T-helper 1 cell treated with Interleukin-12 subunit alpha and Interleukin-12 subunit beta and Interleukin-4 antibody, amounts not matched to agents 30 ng/mL and 1 ng/mL, for 36 hours (primary cell): ENCODE data around the gene HEXIM2. TPM values are rescaled to one million over a fixed set of nuclear protein-coding genes. Genes with fewer than 3 reads are reported as not detected.

Source experiments
- intact Hi-C: fragments of 100-400 bp; cut with micrococcal nuclease; formaldehyde crosslinking; loops from one replicate; pipeline ENCODE4 v1.15.1; 2024
- total RNA-seq: library from RNA; stranded (reverse); gene quantifications from 2 replicates; pipeline ENCODE4 v1.2.3, GENCODE V29; 2022

HEXIM2 gene
- total RNA-seq, 1 donor from 2014 or later: 5.1 TPM

DNA sequence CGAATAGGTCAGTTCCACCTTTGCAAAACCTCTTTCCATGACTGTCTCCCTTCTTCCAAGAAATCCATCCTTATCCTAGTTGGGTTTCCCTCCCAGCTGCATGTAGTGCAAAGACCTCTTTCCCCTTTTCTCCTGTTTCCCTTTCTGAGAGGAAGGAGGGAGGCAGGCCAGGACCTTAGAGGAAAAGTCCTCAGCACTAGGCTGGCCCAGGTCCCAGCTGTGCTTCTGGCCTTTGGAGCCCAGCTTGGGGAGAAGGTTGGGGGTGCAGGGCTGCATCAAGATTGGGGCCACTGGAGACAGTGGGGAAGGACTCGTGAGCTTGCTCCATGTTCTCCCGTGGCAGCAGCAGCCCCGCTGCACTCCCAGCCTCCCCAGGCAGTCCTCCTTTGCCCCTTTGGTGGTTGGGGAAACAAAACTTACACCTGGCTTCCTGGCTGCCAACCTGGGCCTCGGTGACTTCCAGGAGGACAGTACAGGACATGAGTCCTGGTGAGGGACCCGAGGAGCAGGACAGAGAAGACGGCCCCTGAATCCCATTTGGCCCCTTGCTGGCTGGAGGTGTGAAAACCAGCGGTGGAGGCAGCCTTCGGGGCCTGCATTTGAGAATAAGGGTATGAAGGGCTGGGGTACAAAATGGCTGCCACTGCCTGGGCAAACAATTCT, 481 bp downstream of the HEXIM2 start:
- intact Hi-C loops: no loop called here

- intact Hi-C loops: no loop called here
These were observed 3.1 kb downstream of the HEXIM2 start for GRCh38 chr17:45164734-45165269.

DNA sequence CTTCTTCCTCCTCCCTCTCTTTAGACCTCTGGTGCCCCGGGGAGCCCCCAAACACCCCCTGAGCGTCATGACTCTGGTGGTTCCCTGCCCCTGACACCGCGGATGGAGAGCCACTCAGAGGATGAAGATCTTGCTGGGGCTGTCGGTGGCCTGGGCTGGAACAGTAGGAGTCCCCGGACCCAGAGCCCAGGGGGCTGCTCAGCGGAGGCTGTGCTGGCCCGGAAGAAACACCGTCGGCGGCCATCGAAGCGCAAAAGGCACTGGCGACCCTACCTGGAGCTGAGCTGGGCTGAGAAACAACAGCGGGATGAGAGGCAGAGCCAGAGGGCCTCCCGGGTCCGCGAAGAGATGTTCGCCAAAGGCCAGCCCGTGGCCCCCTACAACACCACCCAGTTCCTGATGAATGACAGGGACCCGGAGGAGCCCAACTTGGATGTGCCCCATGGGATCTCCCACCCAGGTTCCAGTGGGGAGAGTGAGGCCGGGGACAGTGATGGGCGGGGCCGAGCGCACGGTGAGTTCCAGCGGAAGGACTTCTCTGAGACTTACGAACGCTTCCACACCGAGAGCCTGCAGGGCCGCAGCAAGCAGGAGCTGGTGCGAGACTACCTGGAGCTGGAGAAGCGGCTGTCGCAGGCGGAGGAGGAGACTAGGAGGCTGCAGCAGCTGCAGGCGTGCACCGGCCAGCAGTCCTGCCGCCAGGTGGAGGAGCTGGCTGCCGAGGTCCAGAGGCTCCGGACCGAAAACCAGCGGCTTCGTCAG, 7.5 kb downstream of the HEXIM2 start:
- intact Hi-C loops: no loop called here

GRCh38 chr17:45170280-45170930, 8.7 kb downstream of the HEXIM2 start:
- intact Hi-C loops: no loop called here

GRCh38 chr17:45170931-45171337, 9.3 kb downstream of the HEXIM2 start:
- intact Hi-C loops: no loop called here

DNA sequence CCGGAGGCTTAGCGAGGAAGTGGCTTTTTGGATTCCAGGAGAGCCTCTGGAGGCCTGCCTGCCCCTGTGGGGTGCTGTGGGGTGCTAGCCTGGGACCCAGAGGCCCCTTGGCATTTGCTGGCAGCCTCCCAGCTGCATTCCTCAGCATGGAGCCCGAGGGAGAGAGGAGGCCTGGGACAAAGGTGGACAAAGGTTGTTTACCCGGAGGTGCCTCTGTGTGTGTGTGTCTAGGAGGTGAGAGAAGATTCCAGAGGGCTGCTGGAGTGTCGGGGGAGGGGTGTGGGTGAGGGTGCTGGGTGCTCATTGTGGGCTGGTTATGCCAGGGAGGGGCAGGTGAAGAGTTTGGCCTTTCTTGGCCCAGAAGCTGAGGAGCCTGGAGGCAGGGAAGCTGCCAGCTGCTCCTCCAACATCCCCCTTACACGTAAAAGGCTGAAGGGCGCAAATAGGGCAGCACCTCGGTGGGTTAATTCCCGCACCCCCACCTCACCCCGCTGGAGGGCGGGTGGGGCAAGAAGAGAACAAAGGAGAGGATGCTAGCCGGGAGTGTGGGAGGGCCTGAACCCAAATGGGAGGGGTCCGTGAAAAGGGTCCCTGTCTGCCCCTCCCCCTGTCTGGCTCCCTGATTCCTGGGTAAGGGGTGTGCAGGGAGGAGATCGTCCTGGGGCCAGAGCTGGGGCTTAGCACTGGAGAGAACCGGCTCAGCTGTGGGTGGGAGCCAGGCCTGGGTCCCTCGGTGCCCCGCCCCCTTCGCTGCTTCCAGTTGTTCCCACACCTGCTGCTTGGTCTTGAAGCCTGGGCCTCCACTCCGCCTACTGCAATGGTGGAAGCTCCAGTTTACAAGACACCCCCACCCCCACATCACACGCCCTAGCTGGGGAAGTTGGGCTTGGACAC, 9.9 kb downstream of the HEXIM2 start:
- intact Hi-C loops: loop anchor here (1.0 to 2.0 kb wide), 3 partner anchors 10 to 37 kb away; partner anchors contain the start of genes ACBD4 and HEXIM2

DNA sequence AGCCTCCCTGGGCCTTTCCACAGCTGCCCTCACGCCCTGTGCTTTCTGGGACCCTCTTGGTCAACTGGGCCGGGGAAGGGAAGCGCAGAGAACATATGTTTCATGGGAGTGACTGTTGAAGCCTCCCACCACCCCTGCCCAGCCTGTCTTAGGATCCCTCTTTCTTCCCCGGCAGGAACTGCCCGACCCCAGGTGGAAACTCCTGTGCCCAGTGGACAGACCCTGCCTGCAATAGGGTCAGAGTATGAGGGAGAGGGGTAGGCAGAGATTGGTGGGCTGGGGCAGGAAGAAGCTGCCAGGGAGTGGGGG, 10.5 kb downstream of the HEXIM2 start:
- intact Hi-C loops: loop anchor here (1.0 to 2.0 kb wide), 3 partner anchors 11 to 37 kb away; partner anchors contain the start of genes ACBD4 and HEXIM2

GRCh38 chr17:45172541-45173286, 11.0 kb downstream of the HEXIM2 start:
- intact Hi-C loops: loop anchor here (1.0 to 2.0 kb wide), 4 partner anchors 11 to 38 kb away; partner anchors contain the start of genes ACBD4, HEXIM1 and HEXIM2

- intact Hi-C loops: no loop called here
These were observed 14.1 kb downstream of the HEXIM2 start for GRCh38 chr17:45175759-45176115.

- intact Hi-C loops: no loop called here
These were observed 15.9 kb downstream of the HEXIM2 start for GRCh38 chr17:45177563-45177962.

- intact Hi-C loops: no loop called here
These were observed 22.5 kb downstream of the HEXIM2 start for GRCh38 chr17:45184144-45184543.

GRCh38 chr17:45186801-45187354, 25.2 kb downstream of the HEXIM2 start:
- intact Hi-C loops: no loop called here

DNA sequence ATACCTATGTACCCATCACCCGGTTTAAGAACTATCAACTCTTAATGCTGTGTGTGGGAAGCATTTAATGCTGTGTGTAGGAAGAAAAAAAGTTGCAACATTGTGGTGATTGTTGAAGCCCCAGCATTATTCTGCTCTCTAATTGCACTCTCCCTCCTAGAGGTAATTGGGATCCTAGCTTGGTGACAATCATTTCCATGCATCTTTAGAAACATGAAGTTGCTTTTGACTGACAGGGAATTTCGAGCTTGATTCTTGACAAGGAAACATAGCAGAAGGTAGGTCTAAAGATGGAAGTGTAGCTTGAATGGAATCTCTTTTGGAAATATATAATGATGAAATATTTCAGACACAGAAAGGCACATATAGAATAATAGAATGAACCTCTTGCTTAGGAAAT, 27.3 kb downstream of the HEXIM2 start:
- intact Hi-C loops: no loop called here

DNA sequence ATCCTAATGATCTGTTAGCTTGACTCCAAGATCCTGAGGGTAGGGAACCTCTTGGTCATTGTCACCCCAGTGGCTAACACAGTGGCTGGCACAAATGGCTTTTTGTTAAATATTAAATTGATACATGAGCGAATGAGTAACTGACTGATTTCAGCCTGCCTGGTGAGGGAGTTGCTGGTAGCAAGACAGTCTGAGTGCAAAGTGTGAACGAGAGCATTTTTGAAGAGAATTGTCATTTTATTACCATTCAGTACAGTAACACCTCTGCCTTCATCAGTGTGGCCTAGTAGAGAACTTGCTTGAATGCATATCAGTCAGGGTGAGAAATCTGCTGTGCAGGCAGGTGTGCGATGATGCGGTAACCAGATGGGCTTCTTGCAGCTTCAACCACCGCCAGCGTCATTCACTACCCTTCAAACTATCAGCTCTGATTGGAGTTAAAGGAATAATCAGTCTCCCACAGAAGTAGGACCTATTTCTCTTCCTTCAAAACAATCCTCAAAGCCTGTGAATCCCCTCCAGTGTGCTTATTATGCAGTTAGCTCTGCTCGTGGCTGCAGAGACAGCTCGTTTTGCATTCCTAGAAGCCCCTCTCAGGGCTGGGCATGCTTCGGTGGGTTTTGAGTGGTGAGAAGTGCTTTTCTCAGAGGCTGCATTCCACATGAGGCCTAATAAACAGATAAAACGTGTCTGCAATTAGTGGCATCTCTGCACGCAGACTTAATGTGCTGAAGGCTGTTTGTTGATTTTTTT, 29.0 kb downstream of the HEXIM2 start:
- intact Hi-C loops: no loop called here

GRCh38 chr17:45195424-45195823, 33.7 kb downstream of the HEXIM2 start:
- intact Hi-C loops: no loop called here

DNA sequence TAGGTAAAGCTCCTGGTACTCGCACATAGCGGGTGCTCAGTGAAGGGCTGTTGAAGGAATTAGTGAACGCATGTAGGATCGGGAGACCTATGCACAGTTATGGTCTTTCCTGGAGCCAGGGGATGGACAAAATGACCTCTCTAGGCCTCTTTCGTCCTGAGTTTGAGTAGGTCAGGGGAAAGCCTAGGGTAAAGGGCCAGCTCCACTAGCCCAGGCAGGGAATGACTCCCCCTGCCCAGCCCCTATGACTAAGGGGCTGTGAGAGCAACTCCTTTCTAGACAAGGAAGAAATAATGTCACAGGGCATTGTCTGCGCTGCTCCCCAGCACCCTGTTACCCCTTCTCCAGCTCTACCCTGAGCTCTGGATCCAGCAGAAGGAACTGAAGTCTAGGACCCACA, 35.4 kb downstream of the HEXIM2 start:
- intact Hi-C loops: loop anchor here (1.0 to 2.0 kb wide), 4 partner anchors 24 to 62 kb away; partner anchors contain the start of genes ACBD4 and HEXIM2

GRCh38 chr17:45197555-45198334, 36.1 kb downstream of the HEXIM2 start:
- intact Hi-C loops: loop anchor here (1.0 to 2.0 kb wide), 4 partner anchors 25 to 62 kb away; partner anchors contain the start of genes ACBD4 and HEXIM2

DNA sequence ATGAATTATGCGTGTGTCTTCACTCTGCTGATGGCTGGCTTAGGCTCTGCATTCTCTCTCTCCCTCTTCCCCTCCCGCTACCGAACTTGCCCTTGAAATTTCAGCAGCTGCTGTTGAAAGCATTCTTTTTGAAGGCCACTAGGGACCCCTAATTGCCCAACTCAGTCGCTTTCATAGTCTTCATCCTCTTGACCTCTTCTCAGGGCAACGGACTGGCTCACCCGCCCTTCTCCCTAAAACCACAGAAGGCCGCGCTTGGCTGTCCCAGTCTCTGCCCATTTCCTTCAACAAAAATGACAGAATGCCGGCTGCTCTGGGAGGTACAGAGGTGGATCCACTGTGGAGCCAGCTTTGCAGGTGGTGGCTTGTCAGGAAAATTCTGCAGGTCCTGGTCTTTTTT, 39.0 kb downstream of the HEXIM2 start:
- intact Hi-C loops: no loop called here
